HL-60 (cell line): ENCODE data around the gene ESPNL.

ENCODE experiments used
- DNase-seq, 2 experiments: peaks; one replicate each; pipeline ENCODE4 v3.0.0-alpha.2; 2010 to 2020; ENCODE audit warnings: low read depth in 1 of 2, low spot score in 1 of 2
- H3K27ac ChIP-seq: fragments of 250-450 bp; sonication (Bioruptor Pico); replicated peaks from 2 replicates; pipeline ENCODE4 v1.5.1; 2020; ENCODE audit warnings: mild to moderate bottlenecking, moderate library complexity
- H3K27me3 ChIP-seq: fragments of 250-450 bp; sonication (Bioruptor Pico); 2 replicates; pipeline ENCODE4 v1.5.1; 2021; ENCODE audit warnings: mild to moderate bottlenecking, moderate library complexity; ENCODE audit not compliant: insufficient read depth, poor library complexity, severe bottlenecking
- H3K4me3 ChIP-seq: replicated peaks from 2 replicates; pipeline ENCODE4 v1.5.1; 2011; ENCODE audit warnings: mild to moderate bottlenecking, control low read depth, low read length; ENCODE audit not compliant: insufficient read depth
- GABPA ChIP-seq: IDR thresholded peaks from 2 replicates; pipeline ENCODE4 v1.6.1; 2012; ENCODE audit warnings: low read depth
- POLR2AphosphoS5 ChIP-seq: IDR thresholded peaks from 2 replicates; pipeline ENCODE4 v1.6.1; 2012; ENCODE audit warnings: low read depth
- SPI1 ChIP-seq: IDR thresholded peaks from 2 replicates; pipeline ENCODE4 v1.6.1; 2012; ENCODE audit warnings: low read depth, mild to moderate bottlenecking, borderline replicate concordance
- TF ChIP-seq, protein P1 (sequence below): IDR thresholded peaks from one replicate; pipeline ENCODE4 v1.5.1; 2011; ENCODE audit warnings: low read length, control low read depth, inconsistent platforms; ENCODE audit not compliant: insufficient read depth
- TF ChIP-seq, protein P2 (sequence below): IDR thresholded peaks from 2 replicates; pipeline ENCODE4 v1.6.1; 2012; ENCODE audit warnings: low read depth; ENCODE audit not compliant: insufficient replicate concordance

ESPNL gene

DNA sequence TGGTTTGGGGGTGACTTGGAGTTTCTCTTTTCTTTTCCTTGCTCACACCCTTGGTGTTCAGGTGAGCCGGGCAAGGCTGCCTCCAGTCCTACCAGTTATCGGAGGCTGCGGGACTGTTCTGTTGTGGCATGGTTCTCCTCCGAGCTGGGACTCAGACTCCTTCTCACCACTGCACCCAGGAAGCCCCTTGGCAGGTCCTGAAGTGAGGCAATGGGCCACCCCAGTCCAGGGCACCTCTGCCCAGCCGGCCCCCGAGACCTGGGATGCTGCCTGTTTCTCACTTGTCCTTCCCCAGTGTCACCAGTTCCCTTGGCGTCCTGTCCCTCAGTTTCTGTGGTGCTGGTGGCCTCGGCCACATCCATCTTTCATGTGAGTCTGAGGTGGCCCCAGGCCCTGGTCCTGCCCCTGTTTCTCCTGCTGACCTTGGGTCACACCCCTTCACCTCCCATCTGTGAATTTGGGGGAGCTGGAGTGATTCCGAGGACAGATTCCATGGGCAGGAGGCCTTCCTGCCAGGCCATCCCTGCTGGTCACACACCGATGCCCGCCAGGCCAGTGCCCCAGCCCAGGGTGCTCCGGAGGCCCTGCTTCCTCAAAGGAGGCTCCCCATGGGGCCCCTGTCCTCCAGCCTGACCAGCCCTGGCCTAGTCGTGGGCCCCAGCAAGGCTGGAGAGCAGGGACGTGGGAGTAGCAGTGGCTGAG is 31.8 kb downstream of the ESPNL start:
- TF ChIP-seq, protein P1, sequence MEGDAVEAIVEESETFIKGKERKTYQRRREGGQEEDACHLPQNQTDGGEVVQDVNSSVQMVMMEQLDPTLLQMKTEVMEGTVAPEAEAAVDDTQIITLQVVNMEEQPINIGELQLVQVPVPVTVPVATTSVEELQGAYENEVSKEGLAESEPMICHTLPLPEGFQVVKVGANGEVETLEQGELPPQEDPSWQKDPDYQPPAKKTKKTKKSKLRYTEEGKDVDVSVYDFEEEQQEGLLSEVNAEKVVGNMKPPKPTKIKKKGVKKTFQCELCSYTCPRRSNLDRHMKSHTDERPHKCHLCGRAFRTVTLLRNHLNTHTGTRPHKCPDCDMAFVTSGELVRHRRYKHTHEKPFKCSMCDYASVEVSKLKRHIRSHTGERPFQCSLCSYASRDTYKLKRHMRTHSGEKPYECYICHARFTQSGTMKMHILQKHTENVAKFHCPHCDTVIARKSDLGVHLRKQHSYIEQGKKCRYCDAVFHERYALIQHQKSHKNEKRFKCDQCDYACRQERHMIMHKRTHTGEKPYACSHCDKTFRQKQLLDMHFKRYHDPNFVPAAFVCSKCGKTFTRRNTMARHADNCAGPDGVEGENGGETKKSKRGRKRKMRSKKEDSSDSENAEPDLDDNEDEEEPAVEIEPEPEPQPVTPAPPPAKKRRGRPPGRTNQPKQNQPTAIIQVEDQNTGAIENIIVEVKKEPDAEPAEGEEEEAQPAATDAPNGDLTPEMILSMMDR: no peak
- no peak for TF ChIP-seq SPI1
- TF ChIP-seq POLR2AphosphoS5: no peak
- TF ChIP-seq, protein P2, sequence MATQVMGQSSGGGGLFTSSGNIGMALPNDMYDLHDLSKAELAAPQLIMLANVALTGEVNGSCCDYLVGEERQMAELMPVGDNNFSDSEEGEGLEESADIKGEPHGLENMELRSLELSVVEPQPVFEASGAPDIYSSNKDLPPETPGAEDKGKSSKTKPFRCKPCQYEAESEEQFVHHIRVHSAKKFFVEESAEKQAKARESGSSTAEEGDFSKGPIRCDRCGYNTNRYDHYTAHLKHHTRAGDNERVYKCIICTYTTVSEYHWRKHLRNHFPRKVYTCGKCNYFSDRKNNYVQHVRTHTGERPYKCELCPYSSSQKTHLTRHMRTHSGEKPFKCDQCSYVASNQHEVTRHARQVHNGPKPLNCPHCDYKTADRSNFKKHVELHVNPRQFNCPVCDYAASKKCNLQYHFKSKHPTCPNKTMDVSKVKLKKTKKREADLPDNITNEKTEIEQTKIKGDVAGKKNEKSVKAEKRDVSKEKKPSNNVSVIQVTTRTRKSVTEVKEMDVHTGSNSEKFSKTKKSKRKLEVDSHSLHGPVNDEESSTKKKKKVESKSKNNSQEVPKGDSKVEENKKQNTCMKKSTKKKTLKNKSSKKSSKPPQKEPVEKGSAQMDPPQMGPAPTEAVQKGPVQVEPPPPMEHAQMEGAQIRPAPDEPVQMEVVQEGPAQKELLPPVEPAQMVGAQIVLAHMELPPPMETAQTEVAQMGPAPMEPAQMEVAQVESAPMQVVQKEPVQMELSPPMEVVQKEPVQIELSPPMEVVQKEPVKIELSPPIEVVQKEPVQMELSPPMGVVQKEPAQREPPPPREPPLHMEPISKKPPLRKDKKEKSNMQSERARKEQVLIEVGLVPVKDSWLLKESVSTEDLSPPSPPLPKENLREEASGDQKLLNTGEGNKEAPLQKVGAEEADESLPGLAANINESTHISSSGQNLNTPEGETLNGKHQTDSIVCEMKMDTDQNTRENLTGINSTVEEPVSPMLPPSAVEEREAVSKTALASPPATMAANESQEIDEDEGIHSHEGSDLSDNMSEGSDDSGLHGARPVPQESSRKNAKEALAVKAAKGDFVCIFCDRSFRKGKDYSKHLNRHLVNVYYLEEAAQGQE: no peak
- Histone ChIP-seq H3K4me3 (no peak overlapping the region), H3K27me3 (no peaks in the 10 kb centered on the region), H3K27ac (no peak overlapping the region)
- no peak for DNase-seq

DNA sequence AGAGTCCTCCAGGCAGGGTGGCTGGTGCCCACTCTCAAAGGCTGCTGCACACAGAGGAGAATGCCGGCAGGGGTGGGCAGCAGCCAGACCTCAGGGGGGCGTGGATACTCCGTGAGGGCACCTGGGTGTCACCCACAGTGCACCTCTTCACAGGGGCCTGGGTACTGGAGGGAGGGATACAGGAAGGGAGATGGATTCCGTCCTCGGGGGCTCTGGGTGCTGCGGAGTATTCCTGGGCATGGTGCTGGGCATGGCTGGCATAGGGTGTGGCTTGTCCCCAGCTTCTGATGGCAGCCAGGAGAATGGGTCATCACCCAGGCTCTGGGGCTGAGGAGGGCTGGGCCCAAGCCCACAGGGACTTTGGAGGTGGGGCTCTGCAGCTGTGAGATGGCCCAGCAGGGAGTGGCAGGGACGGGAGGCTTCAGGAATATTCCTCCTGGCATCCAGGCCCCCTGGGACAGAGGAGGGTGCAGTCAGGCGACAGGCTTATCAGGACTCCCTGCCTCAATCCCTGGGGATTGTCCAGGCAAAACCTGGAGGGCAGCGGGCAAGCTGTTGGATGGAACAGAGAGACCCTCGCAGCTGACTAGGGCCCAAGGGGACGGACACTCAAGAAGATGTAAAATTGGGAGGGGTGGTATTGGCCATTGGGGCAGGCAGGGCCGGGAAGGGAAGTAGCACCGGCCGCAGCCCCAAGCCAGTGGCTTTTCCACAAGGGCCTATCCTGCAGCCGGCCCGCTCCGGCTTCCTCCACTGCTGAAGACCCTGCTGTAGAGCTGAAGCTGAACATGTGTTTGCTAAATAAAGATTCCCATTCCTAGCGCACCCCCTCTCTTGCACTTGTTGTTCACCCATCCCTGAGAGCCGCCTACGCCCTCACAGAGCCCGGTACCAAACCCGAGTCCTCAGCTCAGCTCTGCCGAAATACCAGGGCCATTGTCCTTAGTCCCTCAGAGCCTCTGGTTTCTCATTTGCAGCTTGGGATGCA is 32.6 kb downstream of the ESPNL start:
- TF ChIP-seq, protein P2: no peak
- TF ChIP-seq GABPA: no peak
- TF ChIP-seq POLR2AphosphoS5: no peak
- TF ChIP-seq, protein P1: no peak
- TF ChIP-seq SPI1: no peak
- H3K27me3 ChIP-seq: no peaks in the 10 kb centered on the region
- no peak overlapping the region for H3K27ac ChIP-seq
- no peak for DNase-seq
- H3K4me3 ChIP-seq: no peak overlapping the region

DNA sequence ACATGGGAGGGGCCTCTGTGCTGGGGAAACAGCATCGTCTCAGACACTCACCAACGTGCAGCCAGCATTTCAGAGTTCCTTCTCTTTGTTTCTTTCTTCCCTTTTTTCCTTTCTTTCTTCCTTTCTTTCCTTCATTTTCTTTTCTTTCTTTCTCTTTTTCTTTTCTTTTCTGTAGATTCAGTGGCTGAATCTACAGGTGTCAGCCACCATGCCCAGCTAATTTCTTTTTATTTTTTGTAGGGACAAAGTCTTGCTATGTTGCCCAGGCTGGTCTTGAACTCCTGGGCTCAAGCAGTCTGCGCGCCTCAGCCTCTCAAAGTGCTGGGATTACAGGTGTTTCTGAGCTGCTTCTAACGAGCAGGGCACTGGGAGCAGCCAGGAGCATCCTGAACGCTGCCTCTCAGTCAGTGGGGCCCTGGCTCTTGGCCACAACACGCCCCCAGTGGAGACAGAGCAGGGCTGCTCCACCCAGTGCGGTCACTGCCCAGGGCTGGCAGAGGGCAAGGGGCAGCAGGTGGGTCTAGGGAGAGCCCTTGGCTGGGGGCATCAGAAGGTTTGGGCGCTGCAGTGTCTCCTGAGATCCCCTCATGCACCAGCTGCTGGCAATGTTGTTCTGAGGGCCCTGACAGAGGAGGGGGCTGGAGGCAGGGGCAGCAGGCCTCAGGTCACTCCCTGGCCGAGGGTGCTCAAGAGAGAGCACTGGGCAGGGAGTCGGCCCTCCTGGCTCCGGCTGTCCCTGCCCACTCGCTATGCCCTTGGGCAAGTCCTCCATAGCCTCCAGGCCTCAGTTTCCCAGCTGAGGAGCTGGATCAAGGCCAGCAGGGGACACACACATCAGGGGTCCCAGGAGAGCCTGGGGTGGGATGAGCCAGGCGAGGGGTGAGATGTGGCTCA is 33.6 kb downstream of the ESPNL start:
- Histone ChIP-seq H3K27me3 (no peaks in the 10 kb centered on the region), H3K4me3 (no peak overlapping the region), H3K27ac (no peak overlapping the region)
- no peak for DNase-seq
- TF ChIP-seq POLR2AphosphoS5: no peak
- TF ChIP-seq, protein P2: no peak
